Loucy (cell line): ENCODE results near the gene HOXA3.

Experiments used
- H2AFZ ChIP-seq: fragments of 200-600 bp; sonication (generic); 2 replicates; pipeline ENCODE4 v1.6.0; 2016; ENCODE audit warnings: antibody characterized with exemption, mild to moderate bottlenecking, low read length, moderate library complexity
- H3F3A ChIP-seq: fragments of 200-600 bp; 2 replicates; pipeline ENCODE4 v1.6.0; 2016; ENCODE audit warnings: antibody characterized with exemption, low read depth, mild to moderate bottlenecking
- H3K27me3 ChIP-seq: fragments of 200-600 bp; sonication (generic); 2 replicates; pipeline ENCODE4 v1.6.1; 2014; ENCODE audit warnings: low read length, mild to moderate bottlenecking; ENCODE audit not compliant: insufficient read depth, poor library complexity, severe bottlenecking
- H3K36me3 ChIP-seq: fragments of 200-600 bp; sonication (generic); 2 replicates; pipeline ENCODE4 v1.6.1; 2016; ENCODE audit warnings: low read length; ENCODE audit not compliant: insufficient read depth
- H3K4me1 ChIP-seq: fragments of 200-600 bp; sonication (generic); 2 replicates; pipeline ENCODE4 v1.5.1; 2014; ENCODE audit warnings: low read length, mild to moderate bottlenecking; ENCODE audit not compliant: insufficient read depth, poor library complexity, severe bottlenecking
- H3K4me2 ChIP-seq: fragments of 200-600 bp; sonication (generic); 2 replicates; pipeline ENCODE4 v1.6.0; 2014; ENCODE audit warnings: antibody characterized with exemption, low read length, low read depth, mild to moderate bottlenecking; ENCODE audit not compliant: poor library complexity, severe bottlenecking
- H3K4me3 ChIP-seq: fragments of 200-600 bp; sonication (generic); 2 replicates; pipeline ENCODE4 v1.5.1; 2014; ENCODE audit warnings: low read length, mild to moderate bottlenecking, mixed read lengths; ENCODE audit not compliant: poor library complexity, severe bottlenecking
- H3K79me2 ChIP-seq: fragments of 200-600 bp; sonication (generic); 2 replicates; pipeline ENCODE4 v1.6.1; 2014; ENCODE audit warnings: low read length; ENCODE audit not compliant: insufficient read depth
- H3K9ac ChIP-seq: fragments of 200-600 bp; sonication (generic); 2 replicates; pipeline ENCODE4 v1.6.0; 2014; ENCODE audit warnings: mild to moderate bottlenecking, low read depth, low read length, moderate library complexity; ENCODE audit not compliant: poor library complexity, severe bottlenecking
- H3K9me2 ChIP-seq: fragments of 200-600 bp; sonication (generic); replicated peaks from 2 replicates; pipeline ENCODE4 v1.6.1; 2016; ENCODE audit warnings: low read depth, low read length, mixed read lengths
- H3K9me3 ChIP-seq: fragments of 200-600 bp; sonication (generic); 2 replicates; pipeline ENCODE4 v1.6.1; 2014; ENCODE audit warnings: mild to moderate bottlenecking, antibody characterized with exemption, low read length, low read depth; ENCODE audit not compliant: insufficient read depth
- H4K20me1 ChIP-seq: fragments of 200-600 bp; sonication (generic); 2 replicates; pipeline ENCODE4 v1.6.0; 2014; ENCODE audit warnings: antibody characterized with exemption, low read length, mild to moderate bottlenecking; ENCODE audit not compliant: insufficient read depth, poor library complexity, severe bottlenecking
- CTCF ChIP-seq: fragments of 200-600 bp; sonication (generic); conservative IDR thresholded peaks from 2 replicates; pipeline ENCODE4 v1.5.1; 2014; ENCODE audit warnings: mild to moderate bottlenecking, antibody characterized with exemption, low read length
- EZH2phosphoT487 ChIP-seq: fragments of 200-600 bp; IDR thresholded peaks from 2 replicates; pipeline ENCODE4 v1.6.1; 2018; ENCODE audit warnings: antibody characterized with exemption, mild to moderate bottlenecking, moderate library complexity, borderline replicate concordance

The HOXA3 gene

DNA sequence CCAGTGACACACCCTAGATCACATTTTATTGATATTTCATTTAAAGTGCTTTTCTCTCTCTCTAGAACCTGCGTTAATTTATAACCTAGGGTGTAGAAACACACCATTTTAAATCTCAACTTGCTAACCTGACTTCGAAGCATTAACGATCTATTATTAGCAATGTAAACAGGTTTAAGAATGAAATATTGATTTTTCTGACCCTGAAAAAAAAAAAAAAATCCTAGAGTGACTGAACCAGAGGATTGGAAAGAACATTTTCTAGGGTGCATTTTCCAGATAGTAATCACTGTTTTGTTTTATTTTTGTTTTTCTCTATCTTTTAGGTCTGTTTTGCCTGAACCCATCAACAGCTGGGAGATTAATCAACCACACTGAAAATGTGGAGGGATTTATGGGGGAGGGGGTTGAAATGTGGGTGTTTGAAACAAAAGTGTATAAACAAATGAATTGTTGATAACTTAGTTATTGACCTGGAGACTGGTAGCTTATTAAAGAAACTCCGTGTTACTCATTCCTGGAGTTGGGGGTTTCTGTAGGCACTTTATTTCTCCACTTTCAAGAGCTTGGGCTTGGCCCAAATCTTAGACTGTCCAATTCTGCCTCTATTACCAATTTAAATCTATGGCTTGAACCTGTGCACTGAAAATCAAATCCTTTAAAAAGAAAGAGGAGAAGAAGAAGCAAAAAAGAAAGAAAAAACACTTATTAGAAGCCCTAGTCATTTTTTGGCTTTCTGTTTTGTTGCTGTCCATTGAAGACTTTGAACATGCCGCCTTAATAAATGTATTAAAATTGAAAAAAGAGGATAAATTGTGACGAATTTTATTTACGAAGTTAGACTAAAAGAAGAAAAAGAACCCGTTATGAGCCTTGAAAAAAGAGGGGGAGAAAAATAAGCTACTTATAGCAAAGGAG is 52.7 kb downstream of the HOXA3 start:
- Histone ChIP-seq H3K4me3 (peak overlapping the region; percentile 88), H2AFZ (no peak overlapping the region), H3K9ac (peak overlapping the region; percentile 87), H3K36me3 (peaks cover 5% of the 10 kb centered on the region; the same call in 1 of the 2 replicates), H3K79me2 (peaks cover 90% of the 10 kb centered on the region), H3K4me1 (peaks cover 29% of the 10 kb centered on the region), H3K27me3 (no peaks in the 10 kb centered on the region), H3F3A (no peaks in the 10 kb centered on the region), H3K9me3 (no peaks in the 10 kb centered on the region), H3K4me2 (peak overlapping the region; percentile 95), H3K9me2 (no peaks in the 10 kb centered on the region), H4K20me1 (peaks cover 17% of the 10 kb centered on the region)
- TF ChIP-seq EZH2phosphoT487 (no peak), CTCF (no peak)

- Histone ChIP-seq H3F3A (no peaks in the 10 kb centered on the region), H3K79me2 (peaks cover 95% of the 10 kb centered on the region), H3K4me3 (peak overlapping the region; percentile 88), H2AFZ (no peak overlapping the region), H3K36me3 (peaks cover 4% of the 10 kb centered on the region; the same call in 1 of the 2 replicates), H3K9ac (peak overlapping the region; percentile 87), H3K27me3 (no peaks in the 10 kb centered on the region), H4K20me1 (peaks cover 17% of the 10 kb centered on the region), H3K9me2 (no peaks in the 10 kb centered on the region), H3K4me2 (peak overlapping the region; percentile 95), H3K4me1 (peaks cover 37% of the 10 kb centered on the region), H3K9me3 (no peaks in the 10 kb centered on the region)
- TF ChIP-seq CTCF (no peak), EZH2phosphoT487 (no peak)
Observed at GRCh38 chr7:27098578-27099451, 53.6 kb downstream of the HOXA3 start.

DNA sequence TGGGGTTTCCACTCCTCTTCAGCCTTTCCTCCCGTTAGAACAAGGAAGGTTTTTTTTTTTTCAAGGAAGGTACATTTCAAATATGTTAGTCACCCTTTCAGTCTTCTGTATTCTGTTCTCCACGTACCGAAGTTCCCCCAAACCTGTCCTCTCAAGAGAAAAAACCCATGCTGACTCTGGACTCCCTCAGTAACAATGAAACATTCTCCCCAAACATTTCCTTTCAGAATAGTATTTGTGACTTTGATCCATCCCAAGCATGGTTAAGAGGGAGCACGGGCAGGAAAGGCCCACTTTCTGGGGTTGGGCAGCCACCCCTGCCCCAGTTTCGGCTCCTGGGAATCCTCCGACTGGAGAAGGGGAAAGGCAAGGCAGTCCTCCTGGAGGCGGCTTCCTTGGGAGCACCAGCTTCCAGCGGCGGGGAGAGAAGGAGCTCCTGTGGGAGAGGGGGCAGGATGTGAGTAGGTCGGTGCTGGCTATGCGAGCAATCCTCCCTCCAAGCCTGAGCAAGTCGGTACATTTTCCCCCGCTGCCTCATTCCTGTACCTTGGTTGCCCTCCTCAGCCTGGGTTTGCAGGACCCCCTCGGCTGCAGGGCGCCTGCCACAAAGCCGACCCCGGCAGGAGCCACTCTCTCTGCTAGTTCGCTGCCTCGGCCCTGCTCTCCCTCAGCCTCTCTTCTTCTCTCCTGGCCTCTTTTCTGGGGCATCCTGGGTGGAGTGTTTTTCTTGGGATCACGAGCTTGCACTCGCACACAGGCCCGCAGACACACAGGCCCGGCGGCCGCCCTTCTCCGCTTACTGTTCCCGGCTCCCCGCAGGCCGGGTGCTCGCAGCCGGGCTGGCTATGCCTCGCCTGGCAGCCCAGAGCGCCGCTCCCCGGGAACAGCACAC is 54.5 kb downstream of the HOXA3 start:
- Histone ChIP-seq H3K79me2 (peaks cover 88% of the 10 kb centered on the region), H3F3A (no peaks in the 10 kb centered on the region), H3K4me2 (peak overlapping the region; percentile 95), H2AFZ (no peak overlapping the region), H3K9me3 (no peaks in the 10 kb centered on the region), H3K9ac (peak overlapping the region; percentile 87), H4K20me1 (peaks cover 17% of the 10 kb centered on the region), H3K4me1 (peaks cover 42% of the 10 kb centered on the region), H3K9me2 (no peaks in the 10 kb centered on the region), H3K27me3 (no peaks in the 10 kb centered on the region), H3K36me3 (no peaks in the 10 kb centered on the region), H3K4me3 (peak overlapping the region; percentile 88)
- TF ChIP-seq EZH2phosphoT487 (no peak), CTCF (no peak)
